HG03342 (cell line): ENCODE data around the gene UPF1.
A peak's percentile ranks its signal among the peaks of the same experiment; 100 is the strongest.
"Not testable (repeated sequence)": the region's sequence is repeated elsewhere in the genome, so short reads cannot be mapped to it uniquely, and the experiment has no call there.

Experiments
- ATAC-seq: cut with Tn5 transposase; IDR thresholded peaks from one replicate; pipeline ENCODE4 v1.9.1; 2021; ENCODE audit warnings: mild to moderate bottlenecking, moderate library complexity; ENCODE audit not compliant: unreplicated experiment

UPF1 gene

GRCh38 chr19:18798384-18799352 lies 33.1 kb upstream of the UPF1 start:
- ATAC-seq, result no peak

GRCh38 chr19:18799389-18799970 lies 32.3 kb upstream of the UPF1 start:
- ATAC-seq, result no peak

GRCh38 chr19:18800079-18800478 lies 31.7 kb upstream of the UPF1 start:
- ATAC-seq, result no peak

GRCh38 chr19:18800636-18801035 lies 31.1 kb upstream of the UPF1 start:
- ATAC-seq, result no peak

GRCh38 chr19:18802354-18802753 lies 29.4 kb upstream of the UPF1 start:
- no peak for ATAC-seq

- ATAC-seq, result no peak
Measured at GRCh38 chr19:18803550-18804138, 28.1 kb upstream of the UPF1 start.

GRCh38 chr19:18804139-18804601 lies 27.6 kb upstream of the UPF1 start:
- no peak for ATAC-seq

GRCh38 chr19:18804643-18805042 lies 27.1 kb upstream of the UPF1 start:
- ATAC-seq, result no peak

- no peak for ATAC-seq
Measured at GRCh38 chr19:18807861-18808331, 23.9 kb upstream of the UPF1 start.

- ATAC-seq, result no peak
Measured at GRCh38 chr19:18809149-18809868, 22.4 kb upstream of the UPF1 start.

GRCh38 chr19:18811638-18812037 lies 20.1 kb upstream of the UPF1 start:
- not testable (repeated sequence) for ATAC-seq

- ATAC-seq, result no peak
Measured at GRCh38 chr19:18814063-18814462, 17.7 kb upstream of the UPF1 start.

- no peak for ATAC-seq
Measured at GRCh38 chr19:18815673-18816072, 16.1 kb upstream of the UPF1 start.

- ATAC-seq, result not testable (repeated sequence)
Measured at GRCh38 chr19:18816645-18817044, 15.1 kb upstream of the UPF1 start.

GRCh38 chr19:18817574-18817973 lies 14.2 kb upstream of the UPF1 start:
- ATAC-seq, result no peak

- ATAC-seq, result no peak
Measured at GRCh38 chr19:18828786-18829185, 3.0 kb upstream of the UPF1 start.

GRCh38 chr19:18830488-18830887 lies 1.3 kb upstream of the UPF1 start:
- no peak for ATAC-seq

GRCh38 chr19:18832306-18833140 lies 764 bp downstream of the UPF1 start:
- ATAC-seq, result peak; percentile 25

- ATAC-seq, result no peak
Measured at GRCh38 chr19:18833141-18833476, 1.4 kb downstream of the UPF1 start.
